Lung (tissue), 12 donors: Measurements from ENCODE around the gene PRKG1. TPM values are rescaled to one million over a fixed set of nuclear protein-coding genes. Genes with fewer than 3 reads are reported as not detected.

ENCODE experiments used
- ATAC-seq: fragments of 200-7000 bp; cut with Tn5 transposase; one replicate; pipeline ENCODE4 v1.9.1; 2020; ENCODE audit warnings: moderate number of reproducible peaks; ENCODE audit not compliant: insufficient read depth, low FRiP score
- DNase-seq, 3 donors: peaks; one replicate each; pipeline ENCODE4 v3.0.0-alpha.2; 2013 to 2017
- H3K27ac ChIP-seq, 2 donors: one replicate each; pipeline ENCODE4 v1.5.1; 2013; ENCODE audit warnings: mild to moderate bottlenecking in 2 of 2, moderate library complexity in 2 of 2, control low read depth in 1 of 2, inconsistent platforms in 1 of 2, low read depth in 1 of 2, low read length in 1 of 2
- H3K27me3 ChIP-seq, 3 donors: one replicate each; pipeline ENCODE4 v1.5.1; 2013; ENCODE audit warnings: low read length in 2 of 3; ENCODE audit not compliant: control insufficient read depth in 3 of 3, insufficient read depth in 3 of 3
- H3K36me3 ChIP-seq, 4 donors: one replicate each; pipeline ENCODE4 v1.5.1; 2013; ENCODE audit warnings: low read length in 4 of 4, mild to moderate bottlenecking in 1 of 4, moderate library complexity in 1 of 4; ENCODE audit not compliant: control insufficient read depth in 4 of 4, insufficient read depth in 4 of 4
- H3K4me1 ChIP-seq, 5 donors: one replicate each; pipeline ENCODE4 v1.5.1; 2013; ENCODE audit warnings: low read length in 5 of 5, mild to moderate bottlenecking in 2 of 5, moderate library complexity in 1 of 5; ENCODE audit not compliant: control insufficient read depth in 5 of 5, insufficient read depth in 5 of 5
- H3K4me3 ChIP-seq: one replicate; pipeline ENCODE4 v1.5.1; 2013; ENCODE audit warnings: mild to moderate bottlenecking, control low read depth, moderate library complexity
- H3K9ac ChIP-seq, 2 donors: one replicate each; pipeline ENCODE4 v1.5.1; 2013; ENCODE audit warnings: low read length in 2 of 2, control low read depth in 1 of 2; ENCODE audit not compliant: insufficient read depth in 1 of 2
- H3K9me3 ChIP-seq, 4 donors: one replicate each; pipeline ENCODE4 v1.5.1; 2013; ENCODE audit warnings: low read length in 3 of 4, mild to moderate bottlenecking in 1 of 4, moderate library complexity in 1 of 4; ENCODE audit not compliant: control insufficient read depth in 4 of 4, insufficient read depth in 3 of 4
- CTCF ChIP-seq: IDR thresholded peaks from 2 replicates; pipeline ENCODE4 v1.5.1; 2012; ENCODE audit warnings: mild to moderate bottlenecking; ENCODE audit errors: control extremely low read depth, extremely low read depth
- WGBS, 2 donors: extraction: QIAGEN DNeasy Blood & Tissue Kit; methylation state at CpG; one replicate each; pipeline ENCODE4 v1.1.7; 2013; 5-methylcytosine and 5-hydroxymethylcytosine counted together
- polyA plus RNA-seq, 2 donors: library from polyadenylated mRNA; stranded (reverse); fragments of 200-250 nt; gene quantifications; one replicate each; pipeline ENCODE4 v1.2.1, GENCODE V29; 2013
- total RNA-seq, 2 donors: library from RNA; depleted of rRNA in 1 of 2; stranded (reverse); fragments of >200 nt in 1 of 2; gene quantifications; one replicate each; pipeline ENCODE4 v1.2.1, GENCODE V29; 2014 to 2021
- donor health status: control.
- donor health status: control.
- donor health status: Bipolar disorder and iron deficiency.
- donor health status: healthy.
- donor health status: DM: yes; HTN: yes; CAD: no.

The PRKG1 gene
- total and polyA plus RNA-seq, 4 donors, result 2.1 to 50.8 (median 15.1) TPM

DNA sequence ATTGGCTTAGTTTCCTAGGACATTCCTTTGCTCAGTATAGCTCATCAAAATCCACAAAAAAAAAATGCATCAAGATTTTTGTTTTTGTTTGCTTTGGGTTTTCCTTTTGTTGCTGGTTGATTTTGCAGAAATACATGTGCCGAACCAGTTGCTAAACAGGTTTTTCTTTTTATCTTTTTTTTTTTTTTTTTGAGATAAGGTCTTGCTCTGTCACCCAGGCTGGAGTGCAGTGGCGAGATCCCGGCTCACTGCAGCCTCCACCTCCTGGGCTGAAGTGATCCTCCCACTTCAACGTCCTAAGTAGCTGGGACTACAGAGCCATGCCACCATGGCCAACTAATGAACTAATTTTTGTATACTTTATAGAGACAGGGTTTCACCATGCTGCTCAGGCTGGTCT, 616.8 kb downstream of the PRKG1 start:
- H3K36me3 ChIP-seq, result no peaks in the 10 kb centered on the region
- TF ChIP-seq CTCF, result no peak
- H3K4me1 ChIP-seq, result peaks cover 0 to 3% (median 0%) of the 10 kb centered on the region in 5 donors
- no peaks in the 10 kb centered on the region for H3K27me3 ChIP-seq
- 62 to 68% methylated on average over 4 of the region's 4 CpGs for WGBS, 2 donors
- H3K4me3 ChIP-seq, result no peak overlapping the region
- H3K27ac ChIP-seq, result no peak overlapping the region
- no peak for DNase-seq
- no peaks in the 10 kb centered on the region for H3K9me3 ChIP-seq
- ATAC-seq, result no peak
- no peak overlapping the region for H3K9ac ChIP-seq

DNA sequence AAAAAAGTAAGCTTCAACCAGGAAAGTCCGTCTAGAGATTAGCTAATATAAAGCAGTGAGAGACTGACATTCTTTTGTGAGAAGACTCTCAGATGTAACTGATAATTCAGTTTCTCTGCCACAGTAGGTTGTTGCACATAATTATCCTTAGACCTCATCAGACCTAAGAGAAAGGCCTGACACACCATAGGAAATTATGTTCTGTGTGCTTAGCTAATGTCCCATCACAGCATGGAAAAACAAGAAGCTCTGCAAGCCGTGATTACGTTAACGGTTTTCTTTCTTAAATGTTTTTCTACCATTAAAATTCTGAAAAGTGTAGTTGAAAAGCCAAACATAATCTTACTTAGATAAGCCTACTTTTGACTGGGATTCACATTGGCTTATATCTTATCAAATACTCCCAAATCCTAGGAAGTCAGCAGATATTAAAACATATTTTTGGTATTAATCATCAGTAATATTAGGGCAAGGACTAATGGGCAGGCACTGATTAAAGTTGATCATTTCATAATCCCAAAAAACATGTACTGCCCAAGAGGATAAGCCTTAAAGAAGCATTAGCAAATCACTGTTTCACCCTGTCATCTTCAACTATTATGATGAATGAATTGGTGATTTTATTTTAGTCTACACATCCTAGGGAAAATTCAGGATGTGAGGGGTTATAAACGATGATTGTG, 619.9 kb downstream of the PRKG1 start:
- Histone ChIP-seq H3K9ac (no peak overlapping the region), H3K36me3 (peaks cover 0 to 7% (median 2%) of the 10 kb centered on the region in 4 donors), H3K4me1 (peaks cover 11 to 24% (median 15%) of the 10 kb centered on the region in 5 donors), H3K27ac (peak overlapping the region in 1 of 2 donors; percentile 29), H3K9me3 (no peaks in the 10 kb centered on the region), H3K27me3 (no peaks in the 10 kb centered on the region), H3K4me3 (no peak overlapping the region)
- no peak for TF ChIP-seq CTCF
- DNase-seq, result no peak
- no peak for ATAC-seq
- WGBS, 2 donors, result 82 to 88% methylated on average over 5 of the region's 5 CpGs

DNA sequence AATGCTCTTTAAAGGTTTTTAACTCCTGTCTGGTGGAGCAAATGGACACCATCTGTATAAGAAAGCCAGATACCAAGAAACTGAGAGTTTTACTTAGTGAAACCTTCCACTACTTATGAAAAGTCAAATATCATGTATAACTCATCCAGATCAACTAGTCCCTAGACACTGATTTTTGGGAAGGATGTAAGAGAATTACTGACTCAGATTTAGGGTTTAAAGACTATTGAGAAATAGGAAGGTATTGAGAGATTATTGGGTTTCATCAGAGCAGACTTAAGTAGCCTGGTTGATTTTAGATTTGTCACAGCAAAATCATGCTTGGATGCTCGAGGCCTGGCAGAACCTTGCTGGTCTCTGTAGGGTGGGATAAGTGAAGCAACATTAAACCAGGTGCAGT, 622.0 kb downstream of the PRKG1 start:
- TF ChIP-seq CTCF, result no peak
- Histone ChIP-seq H3K36me3 (peaks cover 0 to 7% (median 2%) of the 10 kb centered on the region in 4 donors), H3K4me1 (peaks cover 11 to 30% (median 15%) of the 10 kb centered on the region in 5 donors), H3K27me3 (no peaks in the 10 kb centered on the region), H3K9me3 (no peaks in the 10 kb centered on the region), H3K9ac (no peak overlapping the region), H3K4me3 (no peak overlapping the region), H3K27ac (peak overlapping the region in 1 of 2 donors; percentile 27)
- ATAC-seq, result no peak
- no peak for DNase-seq
- WGBS, 2 donors, result 62 to 75% methylated on average over 1 of the region's 1 CpG
